Stomach (tissue), 9 donors: ENCODE measurements around the gene RNF215. TPM values are rescaled to one million over a fixed set of nuclear protein-coding genes. Genes with fewer than 3 reads are reported as not detected.
"Not testable (repeated sequence)": the region's sequence is repeated elsewhere in the genome, so short reads cannot be mapped to it uniquely, and the experiment has no call there.

ENCODE experiments used
- DNase-seq, 2 donors: peaks; one replicate each; pipeline versions ENCODE4 v3.0.0 to v3.0.0-alpha.2; 2013 to 2019
- H3K27ac ChIP-seq, 5 donors: fragments of 200-600 bp in 4 of 5; sonication (generic) in 4 of 5; one replicate each; pipeline ENCODE4 v1.5.1; 2013 to 2019; ENCODE audit warnings: mild to moderate bottlenecking in 1 of 5, moderate library complexity in 1 of 5
- H3K27me3 ChIP-seq, 3 donors: fragments of 200-600 bp; sonication (generic); one replicate each; pipeline ENCODE4 v1.5.1; 2017 to 2019; ENCODE audit warnings: mixed run types in 1 of 3
- H3K36me3 ChIP-seq, 4 donors: fragments of 200-600 bp; sonication (generic); 1 replicate in 3 of 4; 2 replicates in 1 of 4; pipeline ENCODE4 v1.5.1; 2016 to 2019
- H3K4me1 ChIP-seq, 4 donors: fragments of 200-600 bp; sonication (generic); one replicate each; pipeline ENCODE4 v1.5.1; 2016 to 2019
- H3K4me3 ChIP-seq, 4 donors: fragments of 200-600 bp; sonication (generic) in 3 of 4; one replicate each; pipeline ENCODE4 v1.5.1; 2016 to 2019; ENCODE audit warnings: mild to moderate bottlenecking in 1 of 4
- H3K9me3 ChIP-seq, 4 donors: fragments of 200-600 bp; sonication (generic); one replicate each; pipeline ENCODE4 v1.5.1; 2016 to 2019
- EP300 ChIP-seq: sonication (generic); formaldehyde crosslinking; IDR thresholded peaks from one replicate; pipeline ENCODE4 v1.6.1; 2017; ENCODE audit warnings: antibody characterized with exemption
- POLR2A ChIP-seq, 4 donors: fragments of 450-650 bp; IDR thresholded peaks; one replicate each; pipeline ENCODE4 v1.6.1; 2016; ENCODE audit warnings: antibody characterized with exemption in 4 of 4, control low read depth in 2 of 4, mild to moderate bottlenecking in 1 of 4, moderate library complexity in 1 of 4
- POLR2AphosphoS5 ChIP-seq, 3 donors: sonication (generic); formaldehyde crosslinking; IDR thresholded peaks; one replicate each; pipeline ENCODE4 v1.6.1; 2016; ENCODE audit warnings: antibody characterized with exemption in 3 of 3
- WGBS, 5 donors: extraction: QIAGEN DNeasy Blood & Tissue Kit in 3 of 5; methylation state at CpG; one replicate each; pipeline versions ENCODE4 v1.1.5 to v1.1.7; 2013 to 2018; 5-methylcytosine and 5-hydroxymethylcytosine counted together
- intact Hi-C: fragments of 100-400 bp; cut with DNase I; formaldehyde crosslinking; loops from one replicate; pipeline ENCODE4 v1.15.1; 2023; ENCODE audit warnings: low total_unique reads
- polyA plus RNA-seq, 3 donors: library from polyadenylated mRNA; stranded (reverse); fragments of 200-250 nt; gene quantifications; one replicate each; pipeline ENCODE4 v1.2.3, GENCODE V29; 2013
- total RNA-seq, 5 donors: library from RNA; depleted of rRNA; stranded (reverse); fragments of >200 nt; gene quantifications; one replicate each; pipeline versions ENCODE4 v1.1.0 to v1.2.3, GENCODE V29; 2014 to 2016
- TF ChIP-seq, protein P1 (sequence below), 7 experiments: fragments of 450-650 bp in 4 of 7; fragments of 200-600 bp in 3 of 7; sonication (generic) in 3 of 7; IDR thresholded peaks; one replicate each; pipeline ENCODE4 v1.5.1; 2016 to 2019; ENCODE audit warnings: antibody characterized with exemption in 7 of 7, control low read depth in 2 of 7, mild to moderate bottlenecking in 1 of 7
- donor health status: healthy with polysubstance abuse.
- donor health status: Bipolar disorder and iron deficiency.
- donor health status: healthy.

Gene RNF215
- total and polyA plus RNA-seq, 8 donors: 3.6 to 29.4 (median 7.3) TPM

DNA sequence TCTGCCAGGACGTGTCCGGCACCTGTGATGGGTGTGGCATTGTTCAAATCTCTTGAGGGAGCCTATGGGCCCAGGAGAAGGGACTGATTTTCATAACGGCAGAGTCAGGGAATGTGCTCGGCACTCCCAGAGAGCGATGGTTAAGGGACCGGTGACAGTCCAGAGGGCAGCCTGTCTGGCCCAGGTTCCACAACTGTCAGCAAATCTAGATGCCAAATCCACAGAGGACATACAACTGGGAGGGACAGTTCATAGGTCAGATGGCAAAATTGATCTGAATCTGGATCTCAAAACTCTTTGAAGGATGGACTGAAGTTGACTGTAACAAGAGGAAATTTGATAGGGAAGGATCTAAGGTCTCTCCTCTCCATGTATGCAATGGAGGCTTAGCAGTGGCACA lies 17.1 kb upstream of the RNF215 start:
- Histone ChIP-seq H3K27me3 (no peaks in the 10 kb centered on the region), H3K36me3 (peaks cover 4 to 47% (median 37%) of the 10 kb centered on the region in 4 donors), H3K27ac (no peak overlapping the region), H3K9me3 (no peaks in the 10 kb centered on the region), H3K4me1 (peaks cover 0 to 8% (median 0%) of the 10 kb centered on the region in 4 donors), H3K4me3 (no peak overlapping the region)
- no peak for DNase-seq
- 69 to 85% (median 71%) methylated on average over 6 of the region's 6 CpGs for WGBS, 5 donors
- no peak for TF ChIP-seq POLR2AphosphoS5 (IDR thresholded peaks at IDR 0.05)
- TF ChIP-seq EP300: no peak
- TF ChIP-seq, protein P1, sequence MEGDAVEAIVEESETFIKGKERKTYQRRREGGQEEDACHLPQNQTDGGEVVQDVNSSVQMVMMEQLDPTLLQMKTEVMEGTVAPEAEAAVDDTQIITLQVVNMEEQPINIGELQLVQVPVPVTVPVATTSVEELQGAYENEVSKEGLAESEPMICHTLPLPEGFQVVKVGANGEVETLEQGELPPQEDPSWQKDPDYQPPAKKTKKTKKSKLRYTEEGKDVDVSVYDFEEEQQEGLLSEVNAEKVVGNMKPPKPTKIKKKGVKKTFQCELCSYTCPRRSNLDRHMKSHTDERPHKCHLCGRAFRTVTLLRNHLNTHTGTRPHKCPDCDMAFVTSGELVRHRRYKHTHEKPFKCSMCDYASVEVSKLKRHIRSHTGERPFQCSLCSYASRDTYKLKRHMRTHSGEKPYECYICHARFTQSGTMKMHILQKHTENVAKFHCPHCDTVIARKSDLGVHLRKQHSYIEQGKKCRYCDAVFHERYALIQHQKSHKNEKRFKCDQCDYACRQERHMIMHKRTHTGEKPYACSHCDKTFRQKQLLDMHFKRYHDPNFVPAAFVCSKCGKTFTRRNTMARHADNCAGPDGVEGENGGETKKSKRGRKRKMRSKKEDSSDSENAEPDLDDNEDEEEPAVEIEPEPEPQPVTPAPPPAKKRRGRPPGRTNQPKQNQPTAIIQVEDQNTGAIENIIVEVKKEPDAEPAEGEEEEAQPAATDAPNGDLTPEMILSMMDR (IDR thresholded peaks at IDR 0.05): no peak
- no peak for TF ChIP-seq POLR2A (IDR thresholded peaks at IDR 0.05)
- intact Hi-C loops: no loop called here

DNA sequence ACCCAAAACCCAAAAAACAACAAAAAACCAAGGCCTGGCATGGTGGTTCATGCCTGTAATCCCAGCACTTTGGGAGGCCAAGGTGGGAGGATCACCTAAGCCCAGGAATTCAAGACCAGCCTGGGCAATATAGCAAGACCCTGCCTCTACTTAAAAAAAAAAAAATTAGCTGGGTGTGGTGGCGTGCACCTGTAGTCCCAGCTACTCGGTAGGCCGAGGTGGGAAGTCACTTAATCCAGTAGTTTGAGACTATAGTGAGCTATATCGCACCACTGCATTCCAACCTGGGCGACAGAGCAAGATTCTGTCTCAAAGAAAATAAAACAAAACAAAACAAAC lies 15.5 kb upstream of the RNF215 start:
- H3K27me3 ChIP-seq, H3K4me3 ChIP-seq, DNase-seq, intact Hi-C loops, H3K27ac ChIP-seq, H3K9me3 ChIP-seq: not testable (repeated sequence)
- WGBS, 5 donors: 92 to 97% (median 96%) methylated on average over 5 of the region's 5 CpGs
- peaks cover 0 to 31% (median 22%) of the 10 kb centered on the region in 4 donors for H3K36me3 ChIP-seq
- peaks cover 10 to 23% (median 14%) of the 10 kb centered on the region in 4 donors for H3K4me1 ChIP-seq

DNA sequence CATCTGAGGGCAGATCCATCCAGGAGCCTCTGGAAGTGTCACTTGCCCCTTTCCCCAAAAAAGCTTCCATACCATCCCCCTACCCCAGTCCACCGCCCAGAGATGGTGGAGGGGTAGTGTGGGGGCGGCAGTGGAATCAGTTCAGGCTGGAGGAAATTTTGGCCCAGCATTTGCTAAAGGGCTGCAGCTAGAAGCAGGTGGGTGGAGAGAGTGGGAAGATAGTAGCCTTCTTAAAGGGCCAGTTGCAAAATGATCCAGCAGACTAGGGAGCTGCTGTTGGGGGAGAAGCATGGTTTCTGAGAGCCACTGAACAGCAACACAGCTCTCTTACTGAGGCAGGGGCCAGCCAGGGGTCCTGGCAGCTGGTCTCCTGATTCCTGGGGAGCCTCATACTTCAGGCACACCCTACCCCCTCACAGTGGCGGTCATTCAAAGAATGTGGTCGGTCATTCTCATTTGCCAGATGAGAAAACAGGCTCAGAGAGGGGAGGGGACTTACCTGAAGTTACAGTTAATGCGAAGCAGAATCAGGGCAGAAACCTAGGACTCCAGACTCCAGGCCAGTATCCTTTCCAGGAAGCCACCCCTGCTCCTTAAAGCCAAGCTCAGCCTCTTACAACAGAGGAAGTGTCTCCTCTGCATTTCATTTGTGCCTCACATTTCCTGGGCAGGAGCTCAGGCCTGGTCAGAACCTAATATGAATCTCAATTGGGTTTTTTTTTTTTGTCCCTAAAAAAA lies 15.0 kb upstream of the RNF215 start:
- Histone ChIP-seq H3K27me3 (peaks cover 0 to 12% (median 7%) of the 10 kb centered on the region in 3 donors), H3K9me3 (no peaks in the 10 kb centered on the region), H3K4me1 (peaks cover 14 to 29% (median 19%) of the 10 kb centered on the region in 4 donors), H3K27ac (no peak overlapping the region), H3K4me3 (no peak overlapping the region), H3K36me3 (peaks cover 0 to 26% (median 16%) of the 10 kb centered on the region in 4 donors)
- 61 to 70% (median 66%) methylated on average over 5 of the region's 5 CpGs for WGBS, 5 donors
- no peak for TF ChIP-seq POLR2AphosphoS5 (IDR thresholded peaks at IDR 0.05)
- TF ChIP-seq EP300: no peak
- TF ChIP-seq, protein P1 (IDR thresholded peaks at IDR 0.05): no peak
- TF ChIP-seq POLR2A (IDR thresholded peaks at IDR 0.05): no peak
- intact Hi-C loops: no loop called here
- DNase-seq: no peak

DNA sequence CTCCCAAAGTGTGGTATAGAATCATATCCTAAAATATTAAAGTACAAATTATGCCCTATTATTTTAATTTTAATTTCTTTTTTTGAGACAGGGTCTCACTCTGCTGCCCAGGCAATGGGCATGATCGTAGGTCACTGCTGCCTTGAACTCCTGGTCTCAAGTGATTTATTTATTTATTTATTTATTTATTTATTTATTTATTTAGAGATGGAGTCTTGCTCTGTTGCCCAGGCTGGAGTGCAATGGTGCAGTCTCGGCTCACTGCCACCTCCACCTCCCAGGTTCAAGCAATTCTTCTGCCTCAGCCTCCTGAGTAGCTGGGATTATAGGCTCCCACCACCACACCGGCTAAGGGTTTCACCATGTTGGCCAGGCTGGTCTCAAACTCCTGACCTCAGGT lies 13.8 kb upstream of the RNF215 start:
- H3K9me3 ChIP-seq, H3K27ac ChIP-seq, DNase-seq, H3K4me3 ChIP-seq, intact Hi-C loops: not testable (repeated sequence)
- Histone ChIP-seq H3K36me3 (peaks cover 0 to 14% (median 5%) of the 10 kb centered on the region in 4 donors), H3K4me1 (peaks cover 25 to 40% (median 29%) of the 10 kb centered on the region in 4 donors), H3K27me3 (peaks cover 0 to 23% (median 9%) of the 10 kb centered on the region in 3 donors)
- WGBS, 5 donors: 94 to 98% (median 96%) methylated on average over 3 of the region's 3 CpGs

DNA sequence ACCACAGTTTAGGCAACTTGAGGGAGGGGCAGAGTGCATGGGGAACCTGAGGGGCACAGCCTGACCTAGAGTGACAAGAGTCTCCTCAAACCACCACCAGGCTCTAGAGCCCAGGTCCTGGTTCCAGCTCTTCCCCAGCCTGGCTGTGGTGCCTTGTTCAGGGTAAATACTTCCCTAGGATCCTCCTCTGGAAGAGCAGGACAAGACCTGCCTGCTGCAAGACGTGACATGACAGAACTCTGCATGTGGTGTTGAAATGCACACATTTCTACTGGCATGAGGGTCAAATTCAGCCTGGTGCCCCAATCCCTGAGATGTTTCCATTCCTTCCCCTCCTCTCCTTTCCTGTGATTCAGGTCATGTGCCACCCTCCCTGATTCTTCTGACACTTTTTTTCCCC lies 12.9 kb upstream of the RNF215 start:
- H3K27me3 ChIP-seq: peaks cover 0 to 29% (median 9%) of the 10 kb centered on the region in 3 donors
- TF ChIP-seq EP300: no peak
- TF ChIP-seq, protein P1 (IDR thresholded peaks at IDR 0.05): no peak
- TF ChIP-seq POLR2AphosphoS5 (IDR thresholded peaks at IDR 0.05): no peak
- TF ChIP-seq POLR2A (IDR thresholded peaks at IDR 0.05): no peak

More for the DNA sequence above, 12.9 kb upstream of the RNF215 start:
- 65 to 93% (median 86%) methylated on average over 1 of the region's 1 CpG for WGBS, 5 donors
- Histone ChIP-seq H3K4me3 (no peak overlapping the region), H3K36me3 (peaks cover 0 to 13% (median under 1%) of the 10 kb centered on the region in 4 donors), H3K9me3 (no peaks in the 10 kb centered on the region), H3K4me1 (peaks cover 25 to 40% (median 29%) of the 10 kb centered on the region in 4 donors), H3K27ac (no peak overlapping the region)
- DNase-seq: no peak
- intact Hi-C loops: no loop called here
